ENCODE results near the gene ANP32B.
A peak's percentile ranks its signal among the peaks of the same experiment; 100 is the strongest.
"Not testable (repeated sequence)": the region's sequence is repeated elsewhere in the genome, so short reads cannot be mapped to it uniquely, and the experiment has no call there.

ANP32B gene

GRCh38 chr9:97982683-97983588 is at the start of gene ANP32B:
Gene ANP32B, plus strand, starts transcription at chr9:97983341. Its CDS starts 215 bp downstream, at chr9:97983556.
- DNase-seq (ENCODE audit: low read depth in 4 of 4, low spot score in 1 of 4), result peak; percentile 87 to 94 (median 93)

- no peak for DNase-seq (ENCODE audit: low read depth in 4 of 4, low spot score in 1 of 4)
Observed at GRCh38 chr9:97934321-97935115, 48.6 kb upstream of the ANP32B start.

GRCh38 chr9:97935276-97935675 is 47.9 kb upstream of the ANP32B start:
- DNase-seq (ENCODE audit: low read depth in 4 of 4, low spot score in 1 of 4), result no peak

- DNase-seq (ENCODE audit: low read depth in 4 of 4, low spot score in 1 of 4), result no peak
Observed at GRCh38 chr9:97936998-97937397, 46.1 kb upstream of the ANP32B start.

DNA sequence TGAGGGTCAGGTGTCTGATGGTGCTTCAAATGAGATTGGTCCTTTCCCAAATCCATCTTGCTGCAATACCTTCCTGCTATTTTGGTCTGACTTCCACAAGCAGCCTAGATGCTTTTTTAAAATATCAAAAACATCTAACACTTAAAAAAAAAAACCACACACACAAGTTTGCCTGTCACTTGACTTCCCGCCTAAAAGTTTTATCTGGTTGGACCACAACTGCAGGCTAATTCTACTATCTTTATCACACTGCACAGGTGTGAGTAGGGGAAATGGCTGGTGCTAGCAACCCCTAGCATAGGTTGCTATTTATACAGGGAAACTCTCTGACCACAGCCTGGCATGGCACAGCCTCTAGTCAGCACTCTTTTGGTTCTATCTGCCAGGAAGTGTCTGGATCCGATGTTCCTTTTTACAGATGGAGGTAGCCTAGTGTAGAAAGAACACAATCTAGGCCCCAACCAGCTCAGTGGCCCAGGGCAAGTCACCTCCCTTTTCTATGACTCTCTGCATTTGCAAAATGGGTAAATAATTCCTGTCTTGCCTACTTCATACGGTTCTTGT is 45.0 kb upstream of the ANP32B start, which contains the start of gene HEMGN:
Gene HEMGN (minus strand): TSS at position 92 of the 564 bp plus-strand sequence. CDS start 36 bp downstream, at position 56.
- DNase-seq (ENCODE audit: low read depth in 4 of 4, low spot score in 1 of 4), result peak in 1 of 4 experiments; percentile 12

GRCh38 chr9:97940233-97940632 is 42.9 kb upstream of the ANP32B start:
- DNase-seq (ENCODE audit: low read depth in 4 of 4, low spot score in 1 of 4), result no peak

GRCh38 chr9:97940741-97941140 is 42.4 kb upstream of the ANP32B start:
- no peak for DNase-seq (ENCODE audit: low read depth in 4 of 4, low spot score in 1 of 4)

DNA sequence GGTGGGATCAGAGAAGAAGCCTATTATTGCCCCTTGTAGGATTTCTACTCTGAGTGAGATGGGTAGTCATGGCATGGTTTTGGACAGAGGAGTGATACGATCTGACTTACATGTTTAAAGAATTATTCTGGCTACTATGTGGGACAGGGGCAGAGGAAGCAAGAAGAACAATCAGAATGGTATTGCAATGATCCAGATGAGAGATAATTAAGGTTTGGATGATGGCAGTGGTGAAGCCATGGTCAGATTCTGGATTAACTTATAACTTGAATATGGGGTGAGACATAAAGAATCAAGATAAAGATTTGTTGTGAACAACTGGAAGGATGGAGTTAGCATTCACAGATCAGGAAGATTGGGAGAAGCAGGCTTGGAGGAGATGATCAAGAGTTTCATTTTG is 41.8 kb upstream of the ANP32B start:
- no peak for DNase-seq (ENCODE audit: low read depth in 4 of 4, low spot score in 1 of 4)

GRCh38 chr9:97943308-97943855 is 39.8 kb upstream of the ANP32B start:
- DNase-seq (ENCODE audit: low read depth in 4 of 4, low spot score in 1 of 4), result no peak

- DNase-seq (ENCODE audit: low read depth in 4 of 4, low spot score in 1 of 4), result no peak
Observed at GRCh38 chr9:97944612-97945011, 38.5 kb upstream of the ANP32B start.

GRCh38 chr9:97945470-97945869 is 37.7 kb upstream of the ANP32B start:
- not testable (repeated sequence) for DNase-seq (ENCODE audit: low read depth in 4 of 4, low spot score in 1 of 4)

GRCh38 chr9:97947094-97947493 is 36.0 kb upstream of the ANP32B start:
- not testable (repeated sequence) for DNase-seq (ENCODE audit: low read depth in 4 of 4, low spot score in 1 of 4)

DNA sequence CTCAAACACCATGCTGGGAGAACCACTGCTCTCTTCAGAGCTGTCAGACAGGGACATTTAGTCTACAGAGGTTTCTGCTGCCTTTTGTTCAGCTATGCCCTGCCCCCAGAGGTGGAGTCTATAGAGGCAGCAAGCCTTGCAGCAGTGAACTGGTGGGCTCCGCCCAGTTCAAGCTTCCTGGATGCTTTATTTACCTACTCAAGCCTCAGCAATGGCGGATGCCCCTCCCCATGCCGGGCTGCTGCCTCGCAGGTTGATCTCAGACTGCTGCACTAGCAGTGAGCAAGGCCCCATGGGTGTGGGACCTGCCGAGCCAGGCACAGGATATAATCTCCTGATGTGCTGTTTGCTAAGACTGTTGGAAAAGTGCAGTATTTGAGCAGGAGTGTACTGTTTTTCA is 32.3 kb upstream of the ANP32B start:
- DNase-seq (ENCODE audit: low read depth in 4 of 4, low spot score in 1 of 4), result not testable (repeated sequence)

GRCh38 chr9:97954550-97954989 is 28.6 kb upstream of the ANP32B start:
- peak in 3 of 4 experiments; percentile 19 to 28 (median 21) for DNase-seq (ENCODE audit: low read depth in 4 of 4, low spot score in 1 of 4)

GRCh38 chr9:97956331-97956730 is 26.8 kb upstream of the ANP32B start:
- DNase-seq (ENCODE audit: low read depth in 4 of 4, low spot score in 1 of 4), result no peak

- DNase-seq (ENCODE audit: low read depth in 4 of 4, low spot score in 1 of 4), result no peak
Observed at GRCh38 chr9:97958812-97959511, 24.2 kb upstream of the ANP32B start.

DNA sequence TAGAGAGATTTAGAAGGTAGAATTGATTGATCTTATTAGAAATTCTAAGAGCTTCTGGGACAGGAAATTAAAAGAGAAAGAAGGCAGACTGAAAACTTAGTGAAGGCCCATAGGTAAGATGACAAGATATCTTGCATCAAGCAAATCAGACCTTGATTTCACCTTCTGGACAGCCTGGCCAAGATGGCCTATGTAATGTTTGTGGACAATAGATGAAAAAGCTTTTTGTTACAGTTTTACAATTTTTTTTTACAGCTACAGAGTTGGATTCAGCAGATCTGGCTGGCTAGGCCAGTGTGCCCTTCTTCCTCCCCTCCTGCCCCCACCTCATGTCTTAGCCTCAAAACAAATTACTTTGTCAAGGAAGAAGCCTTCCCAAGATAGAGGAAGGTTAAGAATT is 23.6 kb upstream of the ANP32B start:
- no peak for DNase-seq (ENCODE audit: low read depth in 4 of 4, low spot score in 1 of 4)

DNA sequence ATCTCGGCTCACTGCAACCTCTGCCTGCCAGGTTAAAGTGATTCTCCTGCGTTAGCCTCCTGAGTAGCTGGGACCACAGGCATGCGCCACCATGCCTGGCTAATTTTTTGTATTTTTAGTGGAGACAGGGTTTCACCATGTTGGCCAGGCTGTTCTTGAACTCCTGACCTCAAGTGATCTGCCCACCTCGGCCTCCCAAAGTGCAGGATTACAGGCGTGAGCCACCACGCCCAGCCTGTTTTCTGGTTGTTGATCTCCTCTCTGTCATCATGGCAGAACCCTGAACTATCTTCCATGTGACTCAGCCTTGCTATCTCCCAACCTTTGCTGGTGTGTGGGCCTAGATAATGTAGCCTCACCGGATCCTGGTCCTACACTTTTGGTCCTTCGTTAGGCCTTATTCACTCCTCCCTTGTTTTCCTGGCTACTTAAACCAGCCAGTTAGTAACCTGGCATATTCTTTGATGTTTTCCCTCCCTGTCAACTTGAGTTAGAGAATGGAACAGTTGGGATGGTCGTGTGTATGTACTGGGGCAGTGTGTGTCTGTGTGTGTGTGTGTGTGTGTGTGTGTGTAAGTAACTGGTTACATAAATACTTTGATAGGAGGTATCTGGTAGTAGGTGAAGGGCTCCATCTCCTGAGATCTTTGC is 22.3 kb upstream of the ANP32B start:
- DNase-seq (ENCODE audit: low read depth in 4 of 4, low spot score in 1 of 4), result not testable (repeated sequence)

DNA sequence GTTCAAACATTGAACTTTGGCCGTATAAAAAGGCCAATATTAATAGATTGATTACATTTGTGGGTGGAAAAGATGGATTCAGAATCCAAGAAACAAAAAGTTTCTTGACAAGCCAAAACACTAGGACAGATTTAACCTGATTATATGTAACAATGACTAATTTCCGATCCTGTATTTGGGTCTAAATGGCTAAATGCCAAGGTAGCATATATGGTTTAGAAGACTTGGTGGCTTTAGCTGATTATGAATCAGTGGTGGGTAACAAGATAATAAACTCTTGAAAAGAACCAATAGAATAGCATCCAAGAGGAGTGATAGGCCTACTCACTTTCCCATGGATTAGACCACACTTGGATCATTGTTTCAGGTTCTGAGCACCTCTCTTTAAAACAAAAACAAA is 21.8 kb upstream of the ANP32B start:
- DNase-seq (ENCODE audit: low read depth in 4 of 4, low spot score in 1 of 4), result no peak

GRCh38 chr9:97962136-97962535 is 21.0 kb upstream of the ANP32B start:
- no peak for DNase-seq (ENCODE audit: low read depth in 4 of 4, low spot score in 1 of 4)
